ENCODE data around the gene BMP6. TPM values are rescaled to one million over a fixed set of nuclear protein-coding genes. Genes with fewer than 3 reads are reported as not detected.

The BMP6 gene
- polyA plus RNA-seq, 2 of the 4 experiments (the other 2 are of a cell fraction) = 8.4 to 23.0 TPM

DNA sequence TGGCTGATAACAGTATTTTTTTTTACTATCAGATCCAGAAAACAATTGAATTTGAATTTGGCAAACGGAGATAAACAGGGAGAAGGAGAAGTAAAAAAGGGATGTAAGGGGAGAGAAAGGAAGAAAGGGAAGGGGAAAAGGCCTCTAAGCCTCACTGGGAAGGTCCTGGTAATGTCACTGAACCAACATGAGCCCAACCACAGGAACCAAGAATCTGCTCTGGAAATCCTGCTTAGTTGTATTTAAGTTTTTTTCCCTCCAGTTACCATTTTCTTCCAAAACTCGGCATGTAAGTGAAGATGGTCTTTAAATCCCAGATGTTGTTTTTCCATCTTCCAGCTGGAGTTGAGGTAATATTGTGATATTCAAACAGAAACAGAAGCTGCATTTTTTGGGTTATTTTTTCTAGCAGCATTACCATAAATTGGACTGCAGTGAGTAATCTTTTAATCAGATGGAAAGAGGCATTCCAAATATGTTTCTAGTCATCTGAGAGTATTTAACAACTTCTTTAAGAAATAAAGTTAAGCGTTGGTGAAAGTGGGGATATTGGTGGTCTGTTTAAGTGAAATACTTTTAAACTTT is 93.6 kb downstream of the BMP6 start:
- 85% methylated on average over 3 of the region's 3 CpGs for WGBS (ENCODE audit: missing lambda C conversion rate)
- DNase-seq (ENCODE audit: low read depth in 1 of 2, low spot score in 1 of 2) = no peak
- no peaks in the 10 kb centered on the region for H3K9me3 ChIP-seq
- no peak overlapping the region for H3K4me3 ChIP-seq
- no peak for ATAC-seq
- H3K4me1 ChIP-seq = no peaks in the 10 kb centered on the region
- TF ChIP-seq EHMT2 (IDR thresholded peaks at IDR 0.05; ENCODE audit: low read depth) (no peak), TP53 (CRISPR knock-in tag; IDR thresholded peaks at IDR 0.05) (no peak), RARB (CRISPR knock-in tag; IDR thresholded peaks at IDR 0.05) (no peak), HOXB13 (CRISPR knock-in tag; IDR thresholded peaks at IDR 0.05; ENCODE audit: low read depth) (no peak), HDAC2 (IDR thresholded peaks at IDR 0.05) (no peak), MAFK (IDR thresholded peaks at IDR 0.05; ENCODE audit: partially characterized antibody) (no peak)
- TF ChIP-seq, protein P1, sequence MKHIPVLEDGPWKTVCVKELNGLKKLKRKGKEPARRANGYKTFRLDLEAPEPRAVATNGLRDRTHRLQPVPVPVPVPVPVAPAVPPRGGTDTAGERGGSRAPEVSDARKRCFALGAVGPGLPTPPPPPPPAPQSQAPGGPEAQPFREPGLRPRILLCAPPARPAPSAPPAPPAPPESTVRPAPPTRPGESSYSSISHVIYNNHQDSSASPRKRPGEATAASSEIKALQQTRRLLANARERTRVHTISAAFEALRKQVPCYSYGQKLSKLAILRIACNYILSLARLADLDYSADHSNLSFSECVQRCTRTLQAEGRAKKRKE (CRISPR knock-in tag; IDR thresholded peaks at IDR 0.05; ENCODE audit: low read depth) = no peak
- H3K4me2 ChIP-seq = no peak overlapping the region
- no peak for FAIRE-seq
- CTCF ChIA-PET = no interaction called here
- H3K27ac ChIP-seq = no peak overlapping the region
- POLR2A ChIA-PET = no interaction called here

DNA sequence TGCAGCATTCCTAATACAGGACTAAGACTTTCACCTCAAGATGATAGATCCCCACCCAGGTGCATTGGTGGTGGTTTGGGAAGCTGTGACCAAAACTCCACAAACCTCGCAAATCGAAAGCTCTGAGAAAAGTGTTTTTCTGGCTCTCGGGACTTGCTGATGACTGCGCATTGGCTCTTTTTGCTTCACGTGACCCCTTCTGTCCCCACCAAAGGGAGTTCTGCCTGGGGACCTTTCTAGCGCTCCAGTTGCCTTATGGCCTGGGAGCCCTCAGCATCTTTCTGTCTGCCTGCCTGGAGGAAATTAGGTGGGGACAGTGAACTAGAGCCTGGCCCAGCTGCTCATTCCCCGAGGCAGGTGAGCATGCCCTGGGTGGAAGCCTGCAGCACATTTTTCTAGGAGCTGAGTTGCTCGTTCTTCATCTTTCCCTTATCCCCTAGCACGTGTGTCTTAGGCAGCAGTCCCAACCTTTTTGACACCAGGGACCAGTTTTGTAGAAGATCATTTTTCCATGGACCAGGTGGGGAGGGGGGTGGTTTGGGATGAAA is 94.5 kb downstream of the BMP6 start:
- POLR2A ChIA-PET = no interaction called here
- Histone ChIP-seq H3K4me2 (no peak overlapping the region), H3K27ac (no peak overlapping the region), H3K4me3 (no peak overlapping the region), H3K9me3 (no peaks in the 10 kb centered on the region), H3K4me1 (no peaks in the 10 kb centered on the region)
- WGBS (ENCODE audit: missing lambda C conversion rate) = 81% methylated on average over 9 of the region's 9 CpGs
- CTCF ChIA-PET = no interaction called here
- no peak for FAIRE-seq
- DNase-seq (ENCODE audit: low read depth in 1 of 2, low spot score in 1 of 2) = no peak
- ATAC-seq = no peak
- TF ChIP-seq SMC3 (IDR thresholded peaks at IDR 0.05) = no peak
- TF ChIP-seq HOXB5 (CRISPR knock-in tag; IDR thresholded peaks at IDR 0.05) = no peak
- no peak for TF ChIP-seq EP300 (IDR thresholded peaks at IDR 0.05)
- TF ChIP-seq RARB (CRISPR knock-in tag; IDR thresholded peaks at IDR 0.05) = no peak
- TF ChIP-seq MYC (IDR thresholded peaks at IDR 0.05; ENCODE audit: borderline replicate concordance, low read length) = no peak
- no peak for TF ChIP-seq POLR2A (IDR thresholded peaks at IDR 0.05; ENCODE audit: low read length)
- TF ChIP-seq CBX8 (IDR thresholded peaks at IDR 0.05) = no peak
- TF ChIP-seq CEBPB (IDR thresholded peaks at IDR 0.05) = no peak
- no peak for TF ChIP-seq ZC3H11A (IDR thresholded peaks at IDR 0.05)
- TF ChIP-seq ZFP36 (IDR thresholded peaks at IDR 0.05; ENCODE audit: borderline replicate concordance, partially characterized antibody) = no peak
- TF ChIP-seq FOXS1 (CRISPR knock-in tag; IDR thresholded peaks at IDR 0.05) = no peak
- no peak for TF ChIP-seq PHF8 (IDR thresholded peaks at IDR 0.05; ENCODE audit: borderline replicate concordance, low read depth)
- TF ChIP-seq, protein P2, sequence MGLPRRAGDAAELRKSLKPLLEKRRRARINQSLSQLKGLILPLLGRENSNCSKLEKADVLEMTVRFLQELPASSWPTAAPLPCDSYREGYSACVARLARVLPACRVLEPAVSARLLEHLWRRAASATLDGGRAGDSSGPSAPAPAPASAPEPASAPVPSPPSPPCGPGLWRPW (IDR thresholded peaks at IDR 0.05) = no peak
- TF ChIP-seq HOXB13 (CRISPR knock-in tag; IDR thresholded peaks at IDR 0.05; ENCODE audit: low read depth) = no peak
- TF ChIP-seq, protein P3, sequence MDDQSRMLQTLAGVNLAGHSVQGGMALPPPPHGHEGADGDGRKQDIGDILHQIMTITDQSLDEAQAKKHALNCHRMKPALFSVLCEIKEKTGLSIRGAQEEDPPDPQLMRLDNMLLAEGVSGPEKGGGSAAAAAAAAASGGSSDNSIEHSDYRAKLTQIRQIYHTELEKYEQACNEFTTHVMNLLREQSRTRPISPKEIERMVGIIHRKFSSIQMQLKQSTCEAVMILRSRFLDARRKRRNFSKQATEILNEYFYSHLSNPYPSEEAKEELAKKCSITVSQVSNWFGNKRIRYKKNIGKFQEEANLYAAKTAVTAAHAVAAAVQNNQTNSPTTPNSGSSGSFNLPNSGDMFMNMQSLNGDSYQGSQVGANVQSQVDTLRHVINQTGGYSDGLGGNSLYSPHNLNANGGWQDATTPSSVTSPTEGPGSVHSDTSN (IDR thresholded peaks at IDR 0.05) = no peak
- TF ChIP-seq HEYL (CRISPR knock-in tag; IDR thresholded peaks at IDR 0.05) = no peak
- TF ChIP-seq RAD21 (conservative IDR thresholded peaks at IDR 0.05 in 1 of 2, IDR thresholded peaks at IDR 0.05 in 1 of 2) = no peak

DNA sequence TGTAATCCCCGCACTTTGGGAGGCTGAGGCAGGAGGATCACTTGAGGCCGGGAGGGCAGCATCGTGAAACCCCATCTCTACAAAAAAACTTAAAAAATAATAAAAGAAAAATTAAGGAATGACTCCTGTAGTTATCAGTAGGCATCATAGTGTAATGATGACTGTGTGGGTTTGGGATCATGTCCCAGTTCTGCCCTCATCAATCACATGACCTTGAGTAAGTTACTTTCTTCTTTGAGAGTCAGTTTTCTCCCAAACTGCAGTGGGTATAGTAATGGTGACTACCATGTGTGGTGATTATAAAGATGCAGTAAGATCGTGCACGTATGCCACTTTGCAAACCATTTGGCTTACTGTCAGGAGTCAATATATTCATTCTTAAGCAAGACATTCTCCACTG is 95.5 kb downstream of the BMP6 start:
- Histone ChIP-seq H3K4me1 (no peaks in the 10 kb centered on the region), H3K9me3 (no peaks in the 10 kb centered on the region), H3K4me2 (no peak overlapping the region), H3K27ac (no peak overlapping the region), H3K4me3 (no peak overlapping the region)
- 83% methylated on average over 5 of the region's 5 CpGs for WGBS (ENCODE audit: missing lambda C conversion rate)
- CTCF ChIA-PET = no interaction called here
- TF ChIP-seq, protein P4, sequence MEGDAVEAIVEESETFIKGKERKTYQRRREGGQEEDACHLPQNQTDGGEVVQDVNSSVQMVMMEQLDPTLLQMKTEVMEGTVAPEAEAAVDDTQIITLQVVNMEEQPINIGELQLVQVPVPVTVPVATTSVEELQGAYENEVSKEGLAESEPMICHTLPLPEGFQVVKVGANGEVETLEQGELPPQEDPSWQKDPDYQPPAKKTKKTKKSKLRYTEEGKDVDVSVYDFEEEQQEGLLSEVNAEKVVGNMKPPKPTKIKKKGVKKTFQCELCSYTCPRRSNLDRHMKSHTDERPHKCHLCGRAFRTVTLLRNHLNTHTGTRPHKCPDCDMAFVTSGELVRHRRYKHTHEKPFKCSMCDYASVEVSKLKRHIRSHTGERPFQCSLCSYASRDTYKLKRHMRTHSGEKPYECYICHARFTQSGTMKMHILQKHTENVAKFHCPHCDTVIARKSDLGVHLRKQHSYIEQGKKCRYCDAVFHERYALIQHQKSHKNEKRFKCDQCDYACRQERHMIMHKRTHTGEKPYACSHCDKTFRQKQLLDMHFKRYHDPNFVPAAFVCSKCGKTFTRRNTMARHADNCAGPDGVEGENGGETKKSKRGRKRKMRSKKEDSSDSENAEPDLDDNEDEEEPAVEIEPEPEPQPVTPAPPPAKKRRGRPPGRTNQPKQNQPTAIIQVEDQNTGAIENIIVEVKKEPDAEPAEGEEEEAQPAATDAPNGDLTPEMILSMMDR (IDR thresholded peaks at IDR 0.05) = no peak
- TF ChIP-seq KDM5A (IDR thresholded peaks at IDR 0.05) (no peak), TP53 (CRISPR knock-in tag; IDR thresholded peaks at IDR 0.05) (no peak), PHF8 (IDR thresholded peaks at IDR 0.05; ENCODE audit: borderline replicate concordance, low read depth) (no peak)
- ATAC-seq (no peak), FAIRE-seq (no peak), DNase-seq (ENCODE audit: low read depth in 1 of 2, low spot score in 1 of 2) (no peak)
- POLR2A ChIA-PET = no interaction called here
